Psoas muscle (tissue), 8 donors: ENCODE data around the gene NME4. TPM values are rescaled to one million over a fixed set of nuclear protein-coding genes. Genes with fewer than 3 reads are reported as not detected.
"Not testable (repeated sequence)": the region's sequence is repeated elsewhere in the genome, so short reads cannot be mapped to it uniquely, and the experiment has no call there.

Experiments used
- ATAC-seq, 4 donors: fragments of 200-7000 bp; cut with Tn5 transposase; one replicate each; pipeline ENCODE4 v1.9.1; 2020; ENCODE audit warnings: moderate library complexity in 3 of 4, mild to moderate bottlenecking in 2 of 4
- DNase-seq, 2 donors: peaks; one replicate each; pipeline ENCODE4 v3.0.0-alpha.2; 2020
- H3K27ac ChIP-seq: fragments of 200-600 bp; one replicate; pipeline ENCODE4 v1.8.0; 2022
- H3K27me3 ChIP-seq, 3 donors: fragments of 200-600 bp in 1 of 3; one replicate each; pipeline versions ENCODE4 v1.6.1 to v1.8.0; 2013 to 2022; ENCODE audit warnings: low read length in 2 of 3, mild to moderate bottlenecking in 2 of 3, moderate library complexity in 1 of 3; ENCODE audit not compliant: insufficient read depth in 3 of 3
- H3K36me3 ChIP-seq, 2 donors: fragments of 200-600 bp in 1 of 2; one replicate each; pipeline versions ENCODE4 v1.6.1 to v1.8.0; 2013 to 2022; ENCODE audit warnings: low read depth in 1 of 2, mild to moderate bottlenecking in 1 of 2, moderate library complexity in 1 of 2; ENCODE audit not compliant: insufficient read depth in 1 of 2
- H3K4me1 ChIP-seq: fragments of 200-600 bp; one replicate; pipeline ENCODE4 v1.8.0; 2022
- H3K4me3 ChIP-seq: fragments of 200-600 bp; one replicate; pipeline ENCODE4 v1.8.0; 2022; ENCODE audit warnings: mild to moderate bottlenecking
- H3K9me3 ChIP-seq: fragments of 200-600 bp; one replicate; pipeline ENCODE4 v1.8.0; 2022
- WGBS, 3 donors: extraction: QIAGEN DNeasy Blood & Tissue Kit; methylation state at CpG; one replicate each; pipeline versions ENCODE4 v1.1.6 to v1.1.7; 2013; 5-methylcytosine and 5-hydroxymethylcytosine counted together
- intact Hi-C, 2 donors: fragments of 100-400 bp; cut with DNase I; formaldehyde crosslinking; loops; one replicate each; pipeline versions ENCODE4 v1.11.0 to v1.14.2; 2022
- polyA plus RNA-seq, 3 donors: library from polyadenylated mRNA; stranded (reverse); fragments of 200-250 nt; gene quantifications; one replicate each; pipeline ENCODE4 v1.2.3, GENCODE V29; 2013
- total RNA-seq, 4 donors: library from RNA; stranded (reverse); fragmentation: NEBNext Ultra II Directional in 2 of 4; extraction: Animal tissue kit (Norgen Biotek cat#: 25700) in 2 of 4; gene quantifications; one replicate each; pipeline versions ENCODE4 v1.2.1 to v1.2.4, GENCODE V29; 2021 to 2023
- TF ChIP-seq, protein P1 (sequence below): fragments of 200-600 bp; IDR thresholded peaks from one replicate; pipeline ENCODE4 v1.8.0; 2022; ENCODE audit warnings: antibody characterized with exemption
- donor health status: healthy with polysubstance abuse.
- donor health status: DM: no; HTN: no; CAD: no; lungs with moderate emphysema.
- donor health status: Bipolar disorder and iron deficiency.
- donor health status: healthy.
- donor health status: DM: yes; HTN: yes; CAD: no.
- donor health status: DM: no; HTN: no; CAD: no.
- donor health status: DM: no; HTN: no; CAD: no.
- donor health status: DM: yes; HTN: yes; CAD: no.

Gene NME4
- total and polyA plus RNA-seq, 7 donors = 16.0 to 39.7 (median 23.1) TPM

DNA sequence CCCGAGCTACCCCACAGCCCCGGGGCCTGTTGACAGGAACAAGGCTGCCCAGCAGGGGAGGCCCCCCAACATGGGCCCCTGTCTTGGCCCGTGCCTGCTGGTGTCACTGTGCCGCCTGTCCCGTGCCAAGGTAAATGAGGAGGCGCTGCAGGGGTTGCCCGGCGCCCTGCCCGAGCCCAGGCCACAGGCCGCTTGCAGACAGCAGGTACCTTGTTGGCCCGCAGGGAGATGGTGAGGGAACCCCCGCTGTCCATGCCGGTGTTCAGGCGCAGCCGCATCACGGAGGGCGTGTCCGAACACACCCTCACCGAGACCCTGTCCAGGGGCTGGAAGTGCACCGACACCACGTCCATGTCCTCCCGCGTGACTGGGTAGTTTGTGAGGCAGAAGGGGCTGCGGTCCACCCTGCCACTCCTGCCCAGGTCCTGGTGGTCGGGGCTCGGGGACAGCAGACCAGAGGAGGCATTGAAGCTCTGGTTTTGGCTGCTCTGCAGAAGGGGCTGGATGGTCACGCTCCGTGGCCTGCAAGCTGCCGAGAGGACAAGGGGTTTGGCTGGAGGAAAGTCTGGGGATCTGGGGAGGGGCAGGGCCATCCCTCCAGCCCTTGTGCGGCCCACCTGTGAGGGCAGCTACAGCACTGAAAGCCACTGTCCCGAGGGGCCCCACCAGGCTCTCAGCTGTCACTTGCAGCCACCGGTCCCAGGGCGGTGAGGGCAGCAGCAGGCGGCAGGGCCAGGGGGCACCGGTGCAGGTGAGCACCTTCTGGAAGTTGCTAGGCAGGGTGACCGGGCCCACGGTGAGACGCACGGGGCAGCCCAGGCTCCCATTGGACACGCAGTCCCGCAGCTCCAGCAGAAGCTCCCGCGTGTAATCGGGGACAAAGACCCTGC is 20.8 kb upstream of the NME4 start:
- DNase-seq = no peak

DNA sequence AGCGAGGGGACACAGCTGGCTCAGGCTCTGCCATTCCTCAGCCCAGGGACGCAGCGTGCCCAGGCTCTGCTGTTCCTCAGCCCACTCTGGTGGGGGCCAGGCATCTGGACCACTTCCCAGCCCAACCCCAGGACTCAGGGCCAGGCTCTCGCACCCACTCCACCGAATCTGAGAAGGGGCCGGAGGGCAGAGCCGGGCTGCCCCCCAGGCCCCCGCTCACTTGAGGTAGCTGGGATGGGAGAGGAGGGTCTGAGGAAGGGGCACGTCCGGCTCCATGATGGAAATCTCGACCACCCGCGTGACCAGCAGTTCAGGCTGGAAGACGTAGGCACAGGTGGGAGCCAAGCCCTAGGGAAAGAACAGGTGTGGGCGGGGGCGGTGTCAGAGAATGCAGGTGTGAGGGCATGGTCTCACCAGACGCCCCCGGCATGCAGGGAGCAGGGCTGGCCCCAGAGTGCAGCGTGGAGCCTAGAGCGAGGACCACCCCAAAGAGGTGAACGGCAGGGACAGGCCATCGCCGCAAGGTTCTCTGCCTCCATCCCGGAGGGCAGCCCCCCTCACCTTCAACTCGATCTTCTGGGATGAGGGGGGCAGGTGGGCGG is 20.1 kb upstream of the NME4 start:
- intact Hi-C loops = no loop called here
- peaks cover 8% of the 10 kb centered on the region for H3K4me1 ChIP-seq
- H3K4me3 ChIP-seq = no peak overlapping the region
- H3K9me3 ChIP-seq = no peaks in the 10 kb centered on the region
- WGBS, 3 donors = 85 to 89% (median 86%) methylated on average over 22 to 26 of the region's 26 CpGs
- no peaks in the 10 kb centered on the region for H3K27me3 ChIP-seq
- no peak overlapping the region for H3K27ac ChIP-seq
- DNase-seq (no peak), ATAC-seq (no peak)
- peaks cover 0 to 54% of the 10 kb centered on the region in 2 donors for H3K36me3 ChIP-seq
- TF ChIP-seq, protein P1, sequence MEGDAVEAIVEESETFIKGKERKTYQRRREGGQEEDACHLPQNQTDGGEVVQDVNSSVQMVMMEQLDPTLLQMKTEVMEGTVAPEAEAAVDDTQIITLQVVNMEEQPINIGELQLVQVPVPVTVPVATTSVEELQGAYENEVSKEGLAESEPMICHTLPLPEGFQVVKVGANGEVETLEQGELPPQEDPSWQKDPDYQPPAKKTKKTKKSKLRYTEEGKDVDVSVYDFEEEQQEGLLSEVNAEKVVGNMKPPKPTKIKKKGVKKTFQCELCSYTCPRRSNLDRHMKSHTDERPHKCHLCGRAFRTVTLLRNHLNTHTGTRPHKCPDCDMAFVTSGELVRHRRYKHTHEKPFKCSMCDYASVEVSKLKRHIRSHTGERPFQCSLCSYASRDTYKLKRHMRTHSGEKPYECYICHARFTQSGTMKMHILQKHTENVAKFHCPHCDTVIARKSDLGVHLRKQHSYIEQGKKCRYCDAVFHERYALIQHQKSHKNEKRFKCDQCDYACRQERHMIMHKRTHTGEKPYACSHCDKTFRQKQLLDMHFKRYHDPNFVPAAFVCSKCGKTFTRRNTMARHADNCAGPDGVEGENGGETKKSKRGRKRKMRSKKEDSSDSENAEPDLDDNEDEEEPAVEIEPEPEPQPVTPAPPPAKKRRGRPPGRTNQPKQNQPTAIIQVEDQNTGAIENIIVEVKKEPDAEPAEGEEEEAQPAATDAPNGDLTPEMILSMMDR = no peak

More for the DNA sequence above, 20.8 kb upstream of the NME4 start:
- Histone ChIP-seq H3K9me3 (no peaks in the 10 kb centered on the region), H3K36me3 (peaks cover 0 to 60% of the 10 kb centered on the region in 2 donors), H3K27ac (no peak overlapping the region), H3K4me1 (peaks cover 9% of the 10 kb centered on the region), H3K4me3 (no peak overlapping the region), H3K27me3 (no peaks in the 10 kb centered on the region)
- ATAC-seq = no peak
- intact Hi-C loops = no loop called here
- TF ChIP-seq, protein P1 = no peak
- 90 to 93% (median 91%) methylated on average over 42 to 44 of the region's 44 CpGs for WGBS, 3 donors

DNA sequence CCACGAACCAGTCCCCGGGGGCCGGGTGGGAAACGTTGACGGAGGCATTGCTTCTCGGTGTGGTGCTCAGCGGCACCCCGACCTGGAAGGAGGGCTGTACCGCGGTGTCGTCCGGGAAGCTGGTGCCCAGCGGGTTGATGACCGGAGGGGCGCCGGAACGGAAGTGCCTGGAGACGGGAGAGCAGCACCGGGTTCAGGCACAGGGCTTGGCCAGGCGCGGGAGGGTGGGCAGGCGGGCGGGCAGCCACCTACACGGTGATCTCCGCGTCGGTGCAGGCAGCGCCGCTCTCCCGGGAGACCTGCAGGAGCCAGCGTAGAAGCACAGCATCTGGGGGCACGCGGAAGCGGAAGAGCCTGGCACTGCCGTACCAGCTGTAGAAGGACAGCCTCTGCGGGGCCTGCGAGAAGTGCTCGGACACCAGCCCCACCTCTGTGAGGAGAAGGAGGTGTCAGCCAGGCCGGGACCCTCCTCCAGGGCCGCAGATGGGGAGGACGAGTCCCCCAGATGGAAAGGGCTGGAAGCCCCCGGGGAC is 19.5 kb upstream of the NME4 start:
- 83 to 86% (median 86%) methylated on average over 40 to 42 of the region's 42 CpGs for WGBS, 3 donors
- H3K27me3 ChIP-seq = no peaks in the 10 kb centered on the region
- DNase-seq (no peak), ATAC-seq (no peak)
- H3K27ac ChIP-seq = no peak overlapping the region
- H3K9me3 ChIP-seq = no peaks in the 10 kb centered on the region
- no peak overlapping the region for H3K4me3 ChIP-seq
- H3K36me3 ChIP-seq = peaks cover 0 to 48% of the 10 kb centered on the region in 2 donors
- intact Hi-C loops = no loop called here
- H3K4me1 ChIP-seq = peaks cover 10% of the 10 kb centered on the region
- TF ChIP-seq, protein P1 = no peak

DNA sequence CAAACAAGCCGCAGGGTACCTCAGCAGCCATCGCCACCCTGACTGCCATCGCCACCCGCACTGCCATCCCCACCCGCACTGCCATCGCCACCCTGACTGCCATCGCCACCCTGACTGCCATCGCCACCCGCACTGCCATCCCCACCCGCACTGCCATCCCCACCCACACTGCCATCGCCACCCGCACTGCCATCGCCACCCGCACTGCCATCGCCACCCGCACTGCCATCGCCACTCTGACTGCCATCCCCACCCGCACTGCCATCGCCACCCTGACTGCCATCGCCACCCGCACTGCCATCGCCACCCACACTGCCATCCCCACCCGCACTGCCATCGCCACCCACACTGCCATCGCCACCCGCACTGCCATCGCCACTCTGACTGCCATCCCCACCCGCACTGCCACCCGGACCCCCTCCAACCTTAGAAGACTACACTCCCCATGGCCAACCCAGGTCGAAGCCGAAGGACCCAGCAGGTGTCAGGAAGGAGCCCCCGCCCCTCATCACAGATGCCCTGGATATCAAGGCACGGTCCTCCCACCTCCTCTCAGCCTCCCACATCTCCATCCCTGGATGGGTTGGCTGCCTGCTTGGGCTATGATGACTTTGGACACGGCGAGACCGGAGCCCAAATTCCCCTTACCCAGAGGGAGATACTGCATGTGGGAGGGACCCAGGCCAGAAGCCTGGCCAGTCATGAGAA is 18.7 kb upstream of the NME4 start:
- intact Hi-C loops, DNase-seq, H3K27me3 ChIP-seq, ATAC-seq, H3K27ac ChIP-seq, H3K4me3 ChIP-seq, H3K9me3 ChIP-seq: not testable (repeated sequence)
- H3K36me3 ChIP-seq = peaks cover 0 to 41% of the 10 kb centered on the region in 2 donors
- peaks cover 18% of the 10 kb centered on the region for H3K4me1 ChIP-seq
- 88 to 89% (median 88%) methylated on average over 35 to 36 of the region's 36 CpGs for WGBS, 3 donors
